ENCODE measurements around the gene G3BP1.

- no peak for TF ChIP-seq CTCF (IDR thresholded peaks at IDR 0.05)
- no peak for TF ChIP-seq ZNF423 (CRISPR knock-in tag; IDR thresholded peaks at IDR 0.05)
- no peak for TF ChIP-seq IRF1 (CRISPR knock-in tag; IDR thresholded peaks at IDR 0.05)
- no peak for TF ChIP-seq HMGXB4 (CRISPR knock-in tag; IDR thresholded peaks at IDR 0.05)
- no peak for TF ChIP-seq KAT7 (CRISPR knock-in tag; IDR thresholded peaks at IDR 0.05; ENCODE audit: borderline replicate concordance)
- no peak for TF ChIP-seq TEAD4 (CRISPR knock-in tag; IDR thresholded peaks at IDR 0.05)
- TF ChIP-seq ARID4B (CRISPR knock-in tag; IDR thresholded peaks at IDR 0.05; ENCODE audit: borderline replicate concordance) = no peak
Measured at GRCh38 chr5:151846765-151847164, 75.0 kb downstream of the G3BP1 start.

Data from WTC11 (cell line).